Renal cortex interstitium (tissue), 11 donors: Measurements from ENCODE around the gene INSIG1. TPM values are rescaled to one million over a fixed set of nuclear protein-coding genes. Genes with fewer than 3 reads are reported as not detected.
A peak's percentile ranks its signal among the peaks of the same experiment; 100 is the strongest.

Source experiments
- DNase-seq, 11 donors: peaks; one replicate each; pipeline ENCODE4 v3.0.0-alpha.2; 2013; ENCODE audit warnings: low read depth in 9 of 11, low spot score in 4 of 11; ENCODE audit errors: extremely low read depth in 1 of 11
- polyA plus RNA-seq, 3 donors: library from polyadenylated mRNA; unstranded; fragments of 120-200 nt; gene quantifications; one replicate each; pipeline ENCODE4 v1.2.1, GENCODE V29; 2013; ENCODE audit not compliant: insufficient read length in 3 of 3

Gene INSIG1
- polyA plus RNA-seq, 3 donors, result 25.9 to 37.1 (median 36.4) TPM

DNA sequence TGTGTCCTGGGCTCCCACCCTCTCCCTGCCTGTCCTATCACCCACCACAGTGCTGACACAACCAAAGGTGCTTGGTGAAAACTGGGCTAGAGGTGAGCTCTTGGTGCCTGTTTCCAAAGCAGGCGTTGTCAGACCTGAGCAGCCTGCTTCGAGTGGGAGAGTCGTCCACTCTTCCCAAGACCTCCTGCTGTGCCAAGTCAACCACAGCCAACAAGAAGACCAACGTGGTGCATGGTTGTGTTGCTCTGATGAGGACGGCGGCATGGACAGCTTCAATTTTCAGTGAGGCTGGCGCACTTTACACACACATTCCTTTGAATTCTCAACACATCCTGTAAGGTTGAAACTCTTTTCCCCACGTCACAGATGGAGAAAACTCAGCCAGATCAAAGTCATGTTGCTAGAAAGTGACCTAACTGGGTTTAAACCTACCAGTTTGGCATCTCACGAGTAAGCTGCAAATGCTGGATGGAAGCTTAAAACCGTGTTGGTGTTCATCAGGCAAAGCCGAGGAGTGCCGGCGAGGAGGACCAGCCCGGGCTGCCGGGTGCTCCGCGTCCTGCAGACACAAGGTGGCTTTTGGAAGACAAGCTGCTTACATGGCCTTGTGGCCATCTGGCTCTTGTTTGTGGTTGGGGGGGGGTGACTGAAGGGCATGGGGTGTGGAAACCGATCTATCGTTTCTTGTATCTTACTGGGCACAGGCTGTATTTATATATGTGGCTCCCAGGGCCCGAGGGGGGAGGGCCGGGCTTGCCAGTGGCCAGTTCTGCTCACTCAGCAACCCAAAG is 39.3 kb downstream of the INSIG1 start:
- DNase-seq, result no peak

GRCh38 chr7:155337946-155338631 is 40.4 kb downstream of the INSIG1 start:
- DNase-seq, result no peak

- no peak for DNase-seq
These were observed 41.1 kb downstream of the INSIG1 start for GRCh38 chr7:155338632-155339320.

GRCh38 chr7:155339474-155339873 is 41.8 kb downstream of the INSIG1 start:
- DNase-seq, result no peak

DNA sequence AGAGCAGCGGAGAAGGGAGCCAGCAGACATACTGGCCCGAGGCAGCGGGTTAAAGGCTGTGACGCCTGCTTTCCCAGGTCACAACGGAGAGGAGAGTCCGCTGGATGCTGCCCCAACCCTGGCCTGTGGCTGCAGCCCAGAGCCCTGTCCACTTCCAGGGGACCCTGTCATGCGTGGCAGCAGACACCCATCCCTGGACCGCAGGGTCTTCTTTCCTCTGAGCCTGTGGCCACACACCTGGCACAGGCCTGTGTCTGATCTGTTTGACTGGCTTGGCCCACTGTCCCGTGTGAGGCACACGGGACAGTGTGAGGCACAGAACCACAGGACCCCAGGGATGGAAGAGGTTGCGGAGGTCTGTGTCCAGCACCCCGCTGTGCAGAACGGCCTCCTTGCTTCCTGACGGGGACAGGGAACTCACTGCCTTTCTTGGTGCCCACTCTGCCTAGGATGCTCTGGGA is 42.4 kb downstream of the INSIG1 start:
- no peak for DNase-seq

- no peak for DNase-seq
These were observed 43.0 kb downstream of the INSIG1 start for GRCh38 chr7:155340721-155341120.

DNA sequence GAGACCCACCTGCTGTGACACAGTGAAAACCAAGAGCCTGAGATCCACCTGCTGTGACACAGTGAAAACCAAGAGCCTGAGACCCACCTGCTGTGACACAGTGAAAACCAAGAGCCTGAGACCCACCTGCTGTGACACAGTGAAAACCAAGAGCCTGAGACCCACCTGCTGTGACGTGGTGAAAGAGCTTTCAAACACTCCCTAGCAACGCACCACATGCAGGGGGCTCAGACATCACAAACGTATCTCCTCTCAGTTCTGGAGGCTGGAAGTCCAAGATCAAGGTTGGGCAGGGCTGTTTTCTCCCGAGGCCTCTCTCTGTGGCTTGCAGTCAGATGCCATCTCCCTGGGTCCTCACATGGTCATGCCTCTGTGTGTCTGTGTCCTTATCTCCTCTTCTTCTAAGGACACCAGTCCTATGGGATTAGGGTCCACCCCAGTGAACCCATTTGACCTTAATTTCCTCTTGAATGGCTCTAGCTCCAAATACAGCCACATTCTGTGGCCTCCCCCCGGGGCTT is 43.8 kb downstream of the INSIG1 start:
- no peak for DNase-seq

- DNase-seq, result no peak
These were observed 44.6 kb downstream of the INSIG1 start for GRCh38 chr7:155342313-155342712.

DNA sequence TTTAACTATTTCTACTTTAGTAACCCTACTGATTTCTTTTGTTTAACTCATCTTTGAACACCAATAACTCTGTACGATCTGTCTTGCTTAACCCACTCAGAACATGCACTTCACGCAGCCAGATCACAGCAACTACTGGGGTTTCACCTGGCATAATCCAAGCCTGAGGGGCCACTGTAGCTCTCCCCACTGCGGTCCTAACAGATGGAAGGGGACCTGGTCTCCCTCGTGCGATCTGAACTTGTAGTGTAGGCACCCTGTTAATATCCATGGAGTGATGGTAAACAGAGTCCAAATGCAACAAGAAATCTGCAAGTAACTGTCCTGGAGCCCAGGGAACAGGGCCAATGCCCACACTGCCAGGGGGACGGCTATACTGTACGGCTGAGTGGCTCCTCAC is 45.5 kb downstream of the INSIG1 start:
- no peak for DNase-seq

- no peak for DNase-seq
These were observed 46.0 kb downstream of the INSIG1 start for GRCh38 chr7:155343661-155344121.

GRCh38 chr7:155344270-155344617 is 46.6 kb downstream of the INSIG1 start:
- DNase-seq, result no peak

DNA sequence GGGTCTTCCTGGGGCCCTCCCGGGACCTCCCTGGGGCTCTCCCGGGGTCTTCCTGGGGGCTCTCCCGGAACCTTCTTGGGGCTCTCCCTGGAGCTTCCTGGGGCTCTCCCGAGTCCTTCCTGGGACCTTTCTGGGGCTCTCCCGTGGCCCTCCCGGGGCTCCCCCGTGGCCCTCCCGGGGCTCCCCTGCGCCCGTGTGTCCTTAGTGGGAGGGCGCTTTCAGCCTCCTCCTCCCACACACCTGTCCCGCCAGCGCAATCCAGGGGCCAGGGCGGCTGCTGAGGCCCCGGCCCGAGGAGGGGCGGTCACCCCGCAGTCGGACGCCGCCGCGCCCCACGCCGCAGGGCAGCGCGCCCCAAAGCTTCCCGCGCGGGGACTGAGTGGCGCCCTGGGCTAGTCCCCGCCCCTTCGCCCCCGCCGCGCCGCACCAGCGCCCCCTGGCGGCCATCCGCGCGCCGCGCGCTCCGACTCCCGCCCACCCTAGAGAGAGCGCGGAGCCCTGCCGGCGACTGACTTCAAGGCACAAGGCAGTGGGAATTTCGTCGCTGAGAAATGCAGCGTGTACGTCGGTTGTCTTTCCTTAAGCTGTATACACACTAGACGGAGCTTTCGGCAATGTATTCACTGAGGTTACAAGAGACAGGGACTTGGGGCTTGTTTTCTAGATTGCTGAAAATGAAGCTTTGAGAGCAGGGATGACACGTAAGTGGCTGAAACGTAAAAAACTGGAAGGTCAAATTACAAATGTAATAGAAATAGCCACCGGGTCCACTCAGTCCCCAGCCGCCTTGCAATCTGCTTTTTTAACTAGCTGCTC is 47.1 kb downstream of the INSIG1 start:
- DNase-seq, result peak; percentile 8 to 74 (median 61)

GRCh38 chr7:155345490-155345889 is 47.8 kb downstream of the INSIG1 start:
- no peak for DNase-seq

DNA sequence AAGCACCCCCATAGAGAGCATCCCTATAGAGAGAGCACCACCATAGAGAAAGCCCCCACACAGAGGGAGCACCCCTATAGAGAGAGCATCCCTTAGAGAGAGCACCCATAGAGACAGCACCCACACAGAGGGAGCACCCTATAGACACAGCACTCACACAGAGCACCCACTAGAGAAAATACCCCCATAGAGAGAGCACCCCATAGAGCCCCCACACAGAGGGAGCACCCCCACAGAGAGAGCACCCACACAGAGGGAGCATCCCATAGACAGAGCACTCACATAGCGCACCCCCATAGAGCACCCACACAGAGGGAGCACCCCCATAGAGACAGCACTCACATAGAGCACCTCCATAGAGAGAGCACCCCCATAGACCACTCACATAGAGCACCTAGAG is 48.6 kb downstream of the INSIG1 start:
- DNase-seq, result no peak

- no peak for DNase-seq
These were observed 51.1 kb downstream of the INSIG1 start for GRCh38 chr7:155348806-155349205.

DNA sequence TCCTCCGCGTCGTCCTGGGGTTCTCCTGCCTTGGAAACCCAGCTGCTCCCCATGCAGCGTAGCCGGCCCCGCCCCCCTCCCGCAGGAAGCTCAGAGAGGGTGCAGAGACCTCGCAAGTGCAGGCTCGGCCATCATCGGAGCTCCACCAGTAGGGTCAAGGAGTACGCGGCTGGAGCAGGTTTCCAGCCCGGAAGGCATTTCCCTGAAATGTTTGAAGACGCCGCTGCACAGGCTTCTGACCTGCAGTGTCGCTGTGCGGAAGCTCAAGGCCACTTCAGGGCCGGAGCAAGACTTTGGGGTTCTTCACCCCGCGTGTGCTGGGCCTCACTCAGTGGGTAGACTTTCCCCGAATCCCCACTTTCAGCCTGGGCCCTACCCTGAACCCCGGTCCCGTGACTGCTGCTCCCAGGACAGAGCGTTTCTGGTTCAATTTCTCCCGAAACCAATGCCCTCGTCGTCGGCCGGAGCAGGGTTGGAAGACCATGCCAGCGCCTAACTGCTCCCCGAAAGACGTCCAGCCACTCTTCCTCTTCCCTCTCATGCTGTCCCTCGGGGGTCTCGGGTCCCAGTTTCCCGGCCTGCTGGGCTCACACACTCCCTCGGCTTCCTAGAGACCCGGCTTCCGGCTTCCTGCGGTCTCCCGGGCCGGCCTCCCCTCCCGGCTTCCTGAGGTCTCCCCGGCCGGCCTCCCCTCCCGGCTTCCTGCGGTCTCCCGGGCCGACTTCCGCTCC is 52.1 kb downstream of the INSIG1 start:
- DNase-seq, result no peak

- no peak for DNase-seq
These were observed 53.6 kb downstream of the INSIG1 start for GRCh38 chr7:155351120-155351870.
